SK-N-SH (cell line): ENCODE data around the gene EME2.

Experiments
- EP300 ChIP-seq, 2 experiments: IDR thresholded peaks; 2 replicates each; pipeline versions ENCODE4 v1.4.0 to v1.6.1; 2012; ENCODE audit warnings: borderline replicate concordance in 1 of 2, low read depth in 1 of 2, low read length in 1 of 2
- EZH2phosphoT487 ChIP-seq: fragments of 200-600 bp; sonication (generic); IDR thresholded peaks from 2 replicates; pipeline ENCODE4 v1.6.1; 2017; ENCODE audit warnings: low read depth, mixed run types, mild to moderate bottlenecking, antibody characterized with exemption, moderate library complexity, borderline replicate concordance

- TF ChIP-seq EZH2phosphoT487: no peak
- TF ChIP-seq EP300 (IDR thresholded peaks at IDR 0.05; ENCODE audit: borderline replicate concordance in 1 of 2, low read depth in 1 of 2, low read length in 1 of 2): no peak
These were observed 44.0 kb downstream of the EME2 start for GRCh38 chr16:1816396-1817275.
